Right renal cortex interstitium (tissue), 3 donors: Measurements from ENCODE around the gene TIGIT. TPM values are rescaled to one million over a fixed set of nuclear protein-coding genes. Genes with fewer than 3 reads are reported as not detected.
"Not testable (repeated sequence)": the region's sequence is repeated elsewhere in the genome, so short reads cannot be mapped to it uniquely, and the experiment has no call there.

Experiments
- DNase-seq, 3 donors: peaks; one replicate each; pipeline ENCODE4 v3.0.0-alpha.2; 2013; ENCODE audit warnings: low read depth in 3 of 3, low spot score in 2 of 3
- polyA plus RNA-seq, 3 donors: library from polyadenylated mRNA; unstranded; fragments of 120-200 nt; gene quantifications; one replicate each; pipeline ENCODE4 v1.2.1, GENCODE V29; 2013; ENCODE audit not compliant: insufficient read length in 3 of 3

TIGIT gene
- polyA plus RNA-seq: under 1 TPM in 2 of 3 donors, not detected in 1; 0.06 to 0.07 TPM

GRCh38 chr3:114293838-114294535 is at the start of gene TIGIT:
Gene TIGIT, plus strand, starts transcription at chr3:114294028. Its CDS starts 34 bp downstream, at chr3:114294062.
- no peak for DNase-seq

GRCh38 chr3:114252954-114253353 is 40.9 kb upstream of the TIGIT start:
- no peak for DNase-seq

GRCh38 chr3:114253505-114253904 is 40.3 kb upstream of the TIGIT start:
- no peak for DNase-seq

- DNase-seq: no peak
Measured at GRCh38 chr3:114259566-114259965, 34.3 kb upstream of the TIGIT start.

GRCh38 chr3:114260152-114260551 is 33.7 kb upstream of the TIGIT start:
- DNase-seq: no peak

- DNase-seq: no peak
Measured at GRCh38 chr3:114270019-114270418, 23.8 kb upstream of the TIGIT start.

- DNase-seq: no peak
Measured at GRCh38 chr3:114272271-114272670, 21.6 kb upstream of the TIGIT start.

- no peak for DNase-seq
Measured at GRCh38 chr3:114274929-114275328, 18.9 kb upstream of the TIGIT start.

GRCh38 chr3:114276856-114277255 is 17.0 kb upstream of the TIGIT start:
- DNase-seq: not testable (repeated sequence)

- DNase-seq: no peak
Measured at GRCh38 chr3:114284644-114285043, 9.2 kb upstream of the TIGIT start.

- no peak for DNase-seq
Measured at GRCh38 chr3:114285648-114286230, 8.1 kb upstream of the TIGIT start.

- DNase-seq: no peak
Measured at GRCh38 chr3:114286266-114286665, 7.6 kb upstream of the TIGIT start.

GRCh38 chr3:114290911-114291901 is 2.6 kb upstream of the TIGIT start:
- peak in 2 of 3 donors; percentile 1 to 16 for DNase-seq

GRCh38 chr3:114294940-114295480 is 1.2 kb downstream of the TIGIT start:
- DNase-seq: no peak

GRCh38 chr3:114295946-114296345 is 2.1 kb downstream of the TIGIT start:
- DNase-seq: no peak

GRCh38 chr3:114299421-114299820 is 5.6 kb downstream of the TIGIT start:
- no peak for DNase-seq

- no peak for DNase-seq
Measured at GRCh38 chr3:114299941-114300624, 6.3 kb downstream of the TIGIT start.

- no peak for DNase-seq
Measured at GRCh38 chr3:114307222-114307830, 13.5 kb downstream of the TIGIT start.

GRCh38 chr3:114307832-114308231 is 14.0 kb downstream of the TIGIT start:
- no peak for DNase-seq

GRCh38 chr3:114308377-114308776 is 14.5 kb downstream of the TIGIT start:
- no peak for DNase-seq
